ENCODE results near the gene SPATA13.

- TF ChIP-seq CTCF (IDR thresholded peaks at IDR 0.05; ENCODE audit: extremely low read depth in 1 of 2, insufficient read depth in 1 of 2, low read depth in 1 of 2, low read length in 2 of 2) (no peak), POLR2A (IDR thresholded peaks at IDR 0.05; ENCODE audit: low read depth, low read length) (no peak), EZH2 (IDR thresholded peaks at IDR 0.05; ENCODE audit: borderline replicate concordance, low read depth, low read length, severe bottlenecking) (no peak)
Measured at GRCh38 chr13:24276861-24277260, 116.3 kb downstream of the SPATA13 start.

Data from endothelial cell of umbilical vein (primary cell).